Activated naive CD4-positive, alpha-beta T cell treated with anti-CD3 and anti-CD28 coated beads, Interleukin-2, amount 50 U/mL, for 72 hours (primary cell): ENCODE measurements around the gene UCMA. TPM values are rescaled to one million over a fixed set of nuclear protein-coding genes. Genes with fewer than 3 reads are reported as not detected.
"Not testable (repeated sequence)": the region's sequence is repeated elsewhere in the genome, so short reads cannot be mapped to it uniquely, and the experiment has no call there.

ENCODE experiments used
- ATAC-seq, 2 donors: fragments of 150-1000 bp; cut with Tn5 transposase; 2 replicates each; pipeline ENCODE4 v1.10.0; 2021; ENCODE audit warnings: mild to moderate bottlenecking in 2 of 2, moderate library complexity in 2 of 2
- DNase-seq, 2 donors: peaks; one replicate each; pipeline ENCODE4 v3.0.0; 2021 to 2022; ENCODE audit warnings: low spot score in 2 of 2
- H3K27ac Mint-ChIP-seq, 2 donors: one replicate each; pipeline ENCODE4 v1.8.0; 2022; ENCODE audit warnings: mild to moderate bottlenecking in 2 of 2, mixed read lengths in 2 of 2
- H3K36me3 Mint-ChIP-seq, 2 donors: one replicate each; pipeline ENCODE4 v1.8.0; 2022; ENCODE audit warnings: mixed read lengths in 2 of 2
- H3K9me3 Mint-ChIP-seq, 2 donors: one replicate each; pipeline ENCODE4 v1.8.0; 2022; ENCODE audit warnings: mixed read lengths in 2 of 2
- total RNA-seq, 2 donors: library from RNA; stranded (reverse); gene quantifications; one replicate each; pipeline ENCODE4 v1.2.3, GENCODE V29; 2022

The UCMA gene, protein sequence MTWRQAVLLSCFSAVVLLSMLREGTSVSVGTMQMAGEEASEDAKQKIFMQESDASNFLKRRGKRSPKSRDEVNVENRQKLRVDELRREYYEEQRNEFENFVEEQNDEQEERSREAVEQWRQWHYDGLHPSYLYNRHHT
- total RNA-seq = not detected

DNA sequence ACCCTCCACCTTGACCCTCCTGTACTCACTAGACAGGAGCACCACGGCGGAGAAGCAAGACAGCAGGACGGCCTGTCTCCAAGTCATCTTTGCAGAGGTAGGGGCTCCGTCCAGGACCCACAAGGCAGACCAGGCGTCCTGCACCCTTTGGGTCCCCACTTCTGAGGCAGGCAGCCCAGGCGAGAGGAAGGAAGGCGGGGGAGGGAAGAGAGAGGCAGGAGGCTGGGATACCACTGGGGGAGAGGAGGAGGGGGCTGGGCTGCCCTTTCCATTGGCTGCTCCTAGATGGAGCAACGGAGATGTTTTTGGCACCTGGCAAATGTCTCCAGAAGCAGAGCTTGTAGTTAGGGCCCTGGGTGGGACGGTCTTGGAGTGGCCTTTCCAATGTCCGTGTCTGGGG lies at the start of gene UCMA:
TSS of gene UCMA (minus strand) at position 203 of the 400 bp plus-strand sequence. CDS start at position 87, 116 bp downstream.
- ATAC-seq (no peak), DNase-seq (no peak)
- no peak within 1 kb of the TSS for H3K27ac Mint-ChIP-seq
- no peaks in the 10 kb centered on the region for H3K36me3 Mint-ChIP-seq
- no peaks in the 10 kb centered on the region for H3K9me3 Mint-ChIP-seq

DNA sequence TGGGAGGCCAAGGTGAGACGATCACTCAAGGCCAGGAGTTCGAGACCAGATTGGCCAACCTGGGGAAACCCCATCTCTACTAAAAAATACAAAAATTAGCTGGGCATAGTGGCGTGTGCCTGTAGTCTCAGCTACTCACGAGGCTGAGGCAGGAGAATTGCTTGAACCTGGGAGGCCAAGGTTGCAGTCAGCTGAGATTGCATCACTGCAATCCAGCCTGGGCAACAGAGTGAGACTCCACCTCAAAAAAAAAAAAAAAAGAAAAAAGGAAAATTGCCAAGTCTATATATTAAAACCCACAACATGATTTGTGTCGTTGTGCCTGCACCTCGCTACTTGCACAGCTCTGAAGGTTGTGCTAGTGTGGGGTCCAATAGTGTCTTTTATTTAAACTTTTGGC lies 48.2 kb upstream of the UCMA start:
- H3K9me3 Mint-ChIP-seq, DNase-seq, ATAC-seq, H3K36me3 Mint-ChIP-seq, H3K27ac Mint-ChIP-seq: not testable (repeated sequence)

DNA sequence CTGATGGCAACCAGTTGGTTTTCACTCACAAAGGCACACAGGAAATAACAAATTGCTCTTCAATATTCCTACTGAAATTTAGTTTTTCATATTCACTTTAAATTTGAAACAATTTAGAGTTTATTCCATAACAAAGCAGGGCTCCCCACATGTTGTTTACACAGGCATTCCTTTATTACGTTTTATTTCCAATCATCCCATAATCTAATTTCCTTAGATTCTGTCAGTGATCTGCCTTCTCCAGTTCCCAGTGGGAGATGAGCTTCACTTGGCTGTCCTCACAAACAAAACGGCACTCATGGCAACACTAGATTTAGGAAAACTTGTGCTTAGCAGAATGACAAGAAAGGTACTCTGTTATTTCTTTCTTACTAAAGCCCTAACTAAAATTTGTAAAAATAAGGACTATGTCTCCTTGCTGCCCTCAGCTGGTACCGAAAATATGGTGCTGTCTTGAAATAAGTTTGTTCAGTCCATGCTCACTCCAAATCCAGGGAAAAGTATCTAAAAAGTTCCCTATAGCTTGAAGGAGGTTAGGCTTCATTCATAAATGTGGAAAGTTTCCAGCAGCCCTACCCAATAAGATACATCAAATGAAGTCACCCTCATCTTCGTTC lies 42.7 kb upstream of the UCMA start:
- Mint-ChIP-seq H3K27ac (no peak overlapping the region), H3K36me3 (no peaks in the 10 kb centered on the region), H3K9me3 (no peaks in the 10 kb centered on the region)
- DNase-seq = no peak
- no peak for ATAC-seq

DNA sequence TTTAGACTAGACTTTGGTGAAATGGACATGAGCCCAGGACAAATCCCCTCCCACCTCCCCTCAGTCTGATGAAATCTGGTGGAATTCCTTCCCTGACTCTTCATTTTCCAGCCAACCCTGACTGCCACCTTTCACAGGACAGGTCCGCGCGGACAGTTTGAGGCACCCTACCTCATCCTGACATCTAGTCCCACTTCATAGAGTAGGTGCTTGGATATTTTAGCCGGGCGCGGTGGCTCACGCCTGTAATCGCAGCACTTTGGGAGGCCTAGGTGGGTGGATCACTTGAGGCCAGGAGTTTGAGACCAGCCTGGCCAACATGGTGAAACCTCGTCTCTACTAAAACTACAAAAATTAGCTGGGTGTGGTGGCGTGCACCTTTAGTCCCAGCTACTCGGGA lies 42.0 kb upstream of the UCMA start:
- H3K36me3 Mint-ChIP-seq, H3K9me3 Mint-ChIP-seq, ATAC-seq, H3K27ac Mint-ChIP-seq, DNase-seq: not testable (repeated sequence)

DNA sequence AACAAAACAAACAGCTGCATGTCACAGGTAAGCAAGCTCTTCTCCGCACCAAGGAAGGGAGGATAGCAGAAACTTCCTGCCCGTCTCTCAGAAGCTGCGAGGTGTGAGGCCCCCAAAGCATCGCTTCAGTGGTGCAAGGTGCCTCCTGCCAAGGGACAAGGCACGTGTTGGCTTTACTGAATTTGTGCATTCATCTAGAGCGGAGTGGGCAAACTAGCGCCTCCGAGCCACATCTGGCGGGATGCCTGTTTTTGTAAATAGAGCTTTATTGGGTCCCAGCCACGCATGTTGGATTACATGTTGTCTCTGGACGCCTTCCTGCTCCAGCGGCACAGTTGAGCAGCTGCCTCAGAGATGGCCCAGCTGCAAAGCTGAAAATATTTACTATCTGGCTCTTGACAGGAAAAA lies 38.0 kb upstream of the UCMA start:
- ATAC-seq = no peak
- Mint-ChIP-seq H3K36me3 (no peaks in the 10 kb centered on the region), H3K9me3 (no peaks in the 10 kb centered on the region), H3K27ac (no peak overlapping the region)
- DNase-seq = no peak

DNA sequence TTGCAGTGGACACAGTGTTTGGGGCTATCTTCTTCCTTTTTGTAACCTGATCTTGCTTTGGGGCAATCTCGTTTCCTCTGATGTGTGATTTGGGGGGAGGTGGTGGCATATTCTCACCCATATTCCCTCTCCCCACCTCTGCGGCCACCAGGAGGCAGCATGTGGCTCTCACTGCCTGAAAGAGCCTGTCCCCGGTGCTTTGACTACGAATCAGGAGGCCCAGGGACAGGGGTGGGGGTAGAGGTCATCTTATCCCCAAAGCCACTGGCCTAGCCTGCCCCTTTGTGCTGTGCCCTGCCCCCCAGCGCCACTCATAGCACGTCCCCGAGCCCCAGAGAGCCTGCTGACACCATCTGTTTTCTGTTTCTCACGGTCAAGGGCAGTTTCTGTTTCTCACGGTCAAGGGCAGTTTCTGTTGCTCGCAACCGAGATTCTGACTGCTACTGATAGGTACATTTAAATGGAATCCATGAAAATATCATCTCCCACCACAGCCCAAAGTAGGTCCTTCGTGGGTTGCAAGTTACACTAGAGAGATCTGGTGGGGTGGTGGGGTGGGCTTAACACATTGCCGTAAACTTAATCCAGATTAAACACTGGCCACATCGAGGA lies 37.5 kb upstream of the UCMA start:
- DNase-seq (peak in 1 of 2 donors; percentile 29), ATAC-seq (peak; percentile 50 to 69)
- no peaks in the 10 kb centered on the region for H3K36me3 Mint-ChIP-seq
- H3K9me3 Mint-ChIP-seq = no peaks in the 10 kb centered on the region
- no peak overlapping the region for H3K27ac Mint-ChIP-seq

DNA sequence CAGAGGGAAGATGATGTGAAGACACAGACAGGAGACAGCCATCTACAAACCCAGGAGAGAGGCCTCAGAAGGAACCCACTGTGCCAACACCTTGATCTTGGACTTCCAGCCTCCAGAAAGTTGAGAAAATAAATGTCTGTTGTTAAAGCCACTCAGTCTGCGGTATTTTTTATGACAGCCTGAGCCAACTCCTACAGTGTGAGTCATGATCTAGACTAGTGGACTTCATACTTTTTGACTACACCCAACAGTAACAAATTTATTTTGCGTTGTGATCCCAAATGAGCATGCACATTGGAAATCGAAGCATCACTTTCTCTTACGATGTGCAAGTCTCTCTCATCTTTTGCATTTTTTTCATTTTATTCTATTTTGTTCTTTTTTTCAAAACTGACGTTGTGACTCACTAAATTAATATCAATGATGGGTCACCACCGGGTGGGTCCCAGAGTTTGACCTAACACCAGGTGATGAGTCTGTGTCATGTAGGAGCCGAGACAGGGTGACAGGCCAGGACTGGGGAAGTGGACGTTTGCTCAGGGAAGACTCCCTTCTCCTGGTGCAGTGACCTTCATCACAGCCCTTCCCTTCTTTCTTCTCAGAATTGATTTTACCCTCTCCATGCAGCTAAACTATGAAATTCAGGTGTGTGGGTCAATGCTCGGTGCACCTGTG lies 36.8 kb upstream of the UCMA start:
- Mint-ChIP-seq H3K36me3 (no peaks in the 10 kb centered on the region), H3K27ac (peak overlapping the region in 1 of 2 donors; percentile 24), H3K9me3 (no peaks in the 10 kb centered on the region)
- no peak for ATAC-seq
- DNase-seq = no peak

DNA sequence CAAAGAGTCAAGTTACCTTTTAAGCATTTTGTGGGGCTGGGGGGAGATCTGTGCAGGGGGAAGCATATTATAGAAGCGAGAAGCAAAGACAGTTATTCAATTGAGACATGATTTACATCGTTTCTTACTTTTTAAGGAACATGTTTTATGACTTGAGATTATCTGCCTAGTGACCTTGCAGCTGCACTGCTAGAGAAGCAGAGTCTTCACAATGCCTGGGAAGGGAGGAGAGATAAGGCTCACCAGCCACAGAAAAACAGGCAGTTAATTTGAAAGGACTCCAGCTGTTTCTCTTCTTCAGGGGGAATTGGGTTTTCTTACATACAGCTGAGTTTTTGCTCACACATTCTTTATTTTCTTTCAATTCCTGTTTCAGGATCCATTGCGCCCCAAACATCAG lies 34.7 kb upstream of the UCMA start:
- no peak for DNase-seq
- Mint-ChIP-seq H3K27ac (no peak overlapping the region), H3K9me3 (no peaks in the 10 kb centered on the region), H3K36me3 (no peaks in the 10 kb centered on the region)
- no peak for ATAC-seq

DNA sequence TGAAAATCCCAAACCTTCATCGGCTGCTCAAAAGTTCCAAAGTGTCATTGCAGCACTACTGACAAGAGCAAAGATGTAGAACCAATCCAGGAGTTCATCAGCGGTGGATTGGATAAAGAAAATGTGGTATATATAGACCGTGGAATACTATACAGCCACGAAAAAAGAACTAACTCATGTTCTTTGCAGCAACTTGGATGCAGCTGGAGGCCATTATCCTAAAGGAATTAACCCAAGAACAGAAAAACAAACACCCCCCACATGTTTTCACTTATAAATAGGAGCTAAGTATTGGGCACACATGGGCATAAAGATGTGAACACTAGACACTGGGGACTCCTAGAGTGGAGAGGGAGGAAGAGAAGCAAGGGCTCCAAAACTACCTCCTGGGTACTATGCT lies 34.1 kb upstream of the UCMA start:
- no peak overlapping the region for H3K27ac Mint-ChIP-seq
- no peaks in the 10 kb centered on the region for H3K36me3 Mint-ChIP-seq
- peaks cover 0 to under 1% of the 10 kb centered on the region in 2 donors for H3K9me3 Mint-ChIP-seq
- ATAC-seq (no peak), DNase-seq (no peak)

DNA sequence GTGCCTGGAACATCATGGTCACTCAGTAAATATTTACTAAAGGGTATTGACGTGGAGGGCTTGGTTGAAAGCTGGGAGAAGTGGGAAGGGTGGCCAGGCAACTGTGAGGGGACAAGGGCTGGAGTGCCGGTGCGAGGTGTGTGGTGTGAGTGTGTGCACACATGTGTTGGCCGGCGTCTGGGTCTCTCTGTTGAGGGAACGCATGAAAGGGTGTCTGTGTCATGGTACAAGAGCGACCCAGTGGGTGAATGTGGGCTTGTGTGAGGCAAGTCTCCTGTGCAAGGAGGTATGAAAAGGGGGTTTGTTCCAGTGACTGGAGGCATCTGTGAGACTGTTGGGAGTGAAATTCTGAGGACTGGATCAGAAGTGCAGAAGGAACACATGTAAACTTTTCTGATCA lies 29.4 kb upstream of the UCMA start:
- ATAC-seq (no peak), DNase-seq (no peak)
- H3K27ac Mint-ChIP-seq = no peak overlapping the region
- peaks cover 0 to 5% of the 10 kb centered on the region in 2 donors for H3K36me3 Mint-ChIP-seq
- H3K9me3 Mint-ChIP-seq = peaks cover 5% of the 10 kb centered on the region in 2 donors

DNA sequence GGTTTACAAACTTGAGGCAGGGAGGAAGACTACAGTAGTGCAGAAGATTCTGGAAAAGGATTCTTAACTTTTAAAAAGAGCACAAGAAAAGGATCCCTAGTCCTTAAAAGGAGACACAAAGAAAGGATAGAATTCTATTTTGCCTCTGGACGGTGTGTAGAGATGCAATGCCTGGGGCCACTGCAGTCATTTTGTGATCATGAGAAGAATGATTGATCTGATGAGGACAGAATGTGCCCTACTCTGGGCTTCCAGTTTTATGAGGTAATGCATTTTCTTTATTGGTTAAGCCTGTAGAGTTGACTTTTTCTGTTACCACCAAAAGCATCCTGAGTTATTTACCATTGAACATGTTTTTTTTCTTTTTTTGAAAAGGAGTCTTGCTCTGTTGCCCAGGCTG lies 28.3 kb upstream of the UCMA start:
- Mint-ChIP-seq H3K36me3 (peaks cover 0 to 5% of the 10 kb centered on the region in 2 donors), H3K27ac (no peak overlapping the region), H3K9me3 (peaks cover 5% of the 10 kb centered on the region in 2 donors)
- ATAC-seq (no peak), DNase-seq (no peak)

DNA sequence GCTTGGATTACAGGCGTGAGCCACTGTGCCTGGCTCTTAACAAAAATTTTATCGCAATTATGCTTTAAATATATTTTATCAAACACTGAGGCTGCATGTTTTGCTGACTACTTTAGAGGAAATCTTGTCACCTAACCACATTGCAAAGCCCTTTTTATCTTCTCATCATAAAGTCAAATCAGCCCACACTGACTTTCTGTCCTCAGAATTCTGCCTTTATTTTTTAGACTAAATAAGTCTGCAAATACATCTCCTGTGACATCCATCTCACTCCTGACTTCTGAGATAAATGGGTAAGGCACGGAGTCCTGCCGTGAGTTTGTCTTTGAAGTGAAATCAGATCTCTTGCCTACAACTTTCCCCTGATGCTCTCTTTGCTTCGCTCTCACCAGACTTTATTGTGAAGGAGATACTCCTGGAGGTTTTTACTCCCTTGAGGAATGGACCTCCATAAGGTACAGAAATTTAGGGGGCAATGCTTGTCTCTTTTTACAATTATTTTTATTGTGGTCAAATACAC lies 23.5 kb upstream of the UCMA start:
- Mint-ChIP-seq H3K36me3 (peaks cover 0 to 5% of the 10 kb centered on the region in 2 donors), H3K27ac (no peak overlapping the region), H3K9me3 (peaks cover 0 to 5% of the 10 kb centered on the region in 2 donors)
- ATAC-seq = no peak
- DNase-seq = no peak

DNA sequence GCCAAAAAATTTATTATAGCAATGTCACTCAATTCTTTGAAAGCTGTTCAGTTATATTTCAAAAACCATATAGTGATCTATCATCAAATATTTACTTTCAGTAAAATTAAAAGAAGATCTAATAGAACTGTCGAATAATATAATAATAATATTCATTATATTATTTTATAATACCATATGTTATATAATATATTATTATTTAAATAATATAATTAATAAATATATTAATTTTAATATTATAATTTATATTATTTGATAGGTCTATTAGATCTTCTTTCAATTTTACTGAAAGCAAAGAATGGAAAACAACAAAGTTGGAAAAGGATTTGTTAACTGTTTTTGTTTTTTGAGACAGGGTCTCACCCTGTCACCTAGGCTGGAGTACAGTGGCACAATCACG lies 22.5 kb upstream of the UCMA start:
- Mint-ChIP-seq H3K27ac (no peak overlapping the region), H3K36me3 (peaks cover 0 to 5% of the 10 kb centered on the region in 2 donors), H3K9me3 (peaks cover 0 to 5% of the 10 kb centered on the region in 2 donors)
- DNase-seq = no peak
- ATAC-seq = no peak

DNA sequence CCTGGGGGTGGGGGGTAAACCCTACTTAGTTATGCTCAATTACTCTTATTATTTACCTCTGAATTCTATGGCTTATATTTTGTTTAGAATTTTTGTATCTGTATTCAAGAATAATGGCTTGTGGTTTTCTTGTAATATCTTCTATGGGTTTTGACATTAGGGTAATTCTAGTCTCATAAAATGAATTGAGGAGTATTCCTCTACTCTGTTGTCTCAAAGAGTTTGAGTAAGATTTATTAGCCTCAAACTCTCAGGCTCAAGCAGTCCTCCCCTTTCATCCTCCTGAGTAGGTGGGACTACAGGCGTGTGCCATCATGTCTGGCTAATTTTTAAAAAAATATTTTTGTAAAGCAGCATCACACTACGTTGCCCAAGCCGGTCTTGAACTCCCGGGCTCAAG lies 19.6 kb upstream of the UCMA start:
- DNase-seq (no peak), ATAC-seq (no peak)
- no peak overlapping the region for H3K27ac Mint-ChIP-seq
- no peaks in the 10 kb centered on the region for H3K36me3 Mint-ChIP-seq
- H3K9me3 Mint-ChIP-seq = no peaks in the 10 kb centered on the region

DNA sequence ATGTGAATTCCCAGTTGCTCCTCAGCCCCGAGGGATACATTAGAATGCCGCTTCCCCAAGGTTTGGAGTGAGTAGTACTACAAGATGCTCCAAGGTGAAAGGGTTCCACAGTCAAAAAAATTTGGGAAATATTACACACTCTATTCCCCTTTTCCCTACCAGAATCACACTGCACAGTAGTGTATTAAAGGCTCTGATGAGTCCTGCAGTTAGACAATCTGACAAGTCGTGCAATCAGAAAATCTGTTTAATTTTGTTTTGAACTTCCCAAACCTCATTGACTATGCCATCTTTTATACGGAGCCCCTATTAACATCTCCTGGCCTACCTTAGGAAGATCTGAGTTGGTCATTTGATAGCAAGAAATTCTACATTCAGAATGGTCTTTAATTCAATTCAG lies 13.6 kb upstream of the UCMA start:
- H3K9me3 Mint-ChIP-seq = no peaks in the 10 kb centered on the region
- no peak for ATAC-seq
- H3K27ac Mint-ChIP-seq = no peak overlapping the region
- no peak for DNase-seq
- H3K36me3 Mint-ChIP-seq = no peaks in the 10 kb centered on the region

DNA sequence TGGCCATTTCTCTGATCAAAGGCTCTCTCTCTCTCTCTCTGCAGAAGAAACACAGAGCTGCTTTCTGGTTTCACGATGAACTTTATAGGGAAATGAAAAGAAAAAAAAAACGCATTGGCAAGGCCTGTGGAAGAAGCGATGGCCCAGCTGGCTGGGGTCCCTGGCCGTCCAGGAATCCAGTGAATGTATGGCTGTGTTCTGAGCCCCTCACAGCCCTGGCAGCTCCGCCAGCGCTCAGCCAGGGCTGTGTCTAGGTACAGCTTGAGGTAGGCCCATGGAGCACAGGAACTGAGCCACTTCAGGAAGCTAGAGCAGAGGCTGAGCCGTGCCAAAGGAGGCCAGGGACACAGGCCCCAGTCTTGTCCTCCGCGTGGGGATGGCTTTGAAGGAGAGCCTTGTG lies 13.1 kb upstream of the UCMA start:
- no peak overlapping the region for H3K27ac Mint-ChIP-seq
- no peaks in the 10 kb centered on the region for H3K9me3 Mint-ChIP-seq
- ATAC-seq (no peak), DNase-seq (no peak)
- H3K36me3 Mint-ChIP-seq = no peaks in the 10 kb centered on the region

DNA sequence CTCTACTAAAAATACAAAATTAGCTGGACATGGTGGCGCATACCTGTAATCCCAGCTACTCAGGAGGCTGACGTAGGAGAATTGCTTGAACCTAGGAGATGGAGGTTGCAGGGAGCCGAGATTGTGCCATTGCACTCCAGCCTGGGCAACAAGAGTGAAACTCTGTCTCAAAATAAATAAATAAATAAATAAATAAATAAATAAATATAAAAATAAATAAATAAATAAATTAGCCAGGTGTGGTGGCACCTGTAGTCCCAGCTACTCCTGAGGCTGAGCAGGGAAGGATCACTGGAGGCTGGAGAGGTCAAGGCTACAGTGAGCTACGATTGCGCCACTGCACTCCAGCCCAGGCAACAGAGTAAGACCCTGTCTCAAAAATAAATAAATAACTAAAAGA lies 8.1 kb upstream of the UCMA start:
- ATAC-seq, H3K36me3 Mint-ChIP-seq, H3K27ac Mint-ChIP-seq, H3K9me3 Mint-ChIP-seq, DNase-seq: not testable (repeated sequence)
